Measurements from ENCODE around the gene CTBP2. TPM values are rescaled to one million over a fixed set of nuclear protein-coding genes. Genes with fewer than 3 reads are reported as not detected.

CTBP2 gene
- total RNA-seq, 1 experiment from 2014 or later = 212 TPM

DNA sequence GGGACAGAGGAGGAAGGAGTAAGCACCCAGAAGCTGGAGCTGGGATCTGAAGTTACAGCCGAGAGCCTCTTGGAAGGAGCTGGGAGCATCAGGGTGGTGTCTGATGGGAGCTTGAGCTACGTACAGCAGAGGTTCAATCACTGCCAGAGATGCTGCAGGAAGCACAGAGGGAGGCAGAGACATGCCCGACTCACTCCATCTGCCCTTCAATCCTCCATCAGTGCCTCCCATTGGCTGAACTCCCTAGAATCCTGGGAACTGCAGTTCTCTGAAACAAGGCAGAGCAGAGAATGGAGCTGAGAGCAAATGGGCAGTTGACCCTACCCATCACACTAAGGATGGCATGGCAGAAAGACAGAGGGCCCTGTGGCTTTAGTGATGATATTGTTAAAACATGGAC, 40.0 kb upstream of the CTBP2 start:
- H3K4me1 Mint-ChIP-seq = no peaks in the 10 kb centered on the region
- H2BK120ac ChIP-seq (ENCODE audit: low read depth, low read length, poor library complexity, severe bottlenecking) = no peak overlapping the region
- no peak overlapping the region for H4K5ac ChIP-seq (ENCODE audit: insufficient read length, low read depth, low read length)
- no peak overlapping the region for H3K27ac Mint-ChIP-seq
- no peaks in the 10 kb centered on the region for H3K4me1 ChIP-seq (ENCODE audit: insufficient read depth, low read length)
- no peaks in the 10 kb centered on the region for H3K9me3 Mint-ChIP-seq
- H3K23me2 ChIP-seq (ENCODE audit: insufficient read length, low read depth, low read length, poor library complexity, severe bottlenecking) = no peaks in the 10 kb centered on the region
- 0 out of 2 replicates have a peak, but pooled peaks cover 2% of the 10 kb centered on the region for H3K27me3 Mint-ChIP-seq (ENCODE audit: low read depth)
- H3K79me1 ChIP-seq (ENCODE audit: insufficient read depth, low read depth, low read length, poor library complexity, severe bottlenecking) = no peaks in the 10 kb centered on the region
- H3K4me3 Mint-ChIP-seq = no peak overlapping the region
- no CpG with 5 or more reads among the region's 3 CpGs for WGBS (ENCODE audit: extremely low coverage, insufficient read length, low lambda C conversion rate)
- H3K23ac ChIP-seq (ENCODE audit: insufficient read length, low read depth, low read length) = no peak overlapping the region
- H2BK15ac ChIP-seq (ENCODE audit: low read depth, low read length) = no peak overlapping the region
- H4K8ac ChIP-seq (replicated peaks; ENCODE audit: insufficient read length, low read depth, low read length) = no peak overlapping the region
- no peak overlapping the region for H3K18ac ChIP-seq (ENCODE audit: insufficient read length, low read depth, low read length)
- no peak overlapping the region for H2BK20ac ChIP-seq (ENCODE audit: low read depth, low read length, poor library complexity, severe bottlenecking)
- no peak overlapping the region for H2BK12ac ChIP-seq (ENCODE audit: insufficient read length, low read depth, low read length)
- no peak overlapping the region for H3K56ac ChIP-seq (ENCODE audit: insufficient read length, low read depth, low read length)
- no peak overlapping the region for H3K27ac ChIP-seq (ENCODE audit: insufficient read length, low read depth, low read length)
- no peak overlapping the region for H3K4me2 ChIP-seq (ENCODE audit: insufficient read depth, insufficient read length, low read length)
- H3K36me3 Mint-ChIP-seq (ENCODE audit: insufficient read depth in 1 of 3, low read depth in 3 of 3) = no peaks in the 10 kb centered on the region
- H3K4ac ChIP-seq (ENCODE audit: low read depth, low read length) = no peak overlapping the region
- H3K79me2 ChIP-seq (ENCODE audit: insufficient read depth, low read length) = no peaks in the 10 kb centered on the region
- DNase-seq = no peak
- H3K27me3 ChIP-seq (ENCODE audit: insufficient read depth, low read length) = no peaks in the 10 kb centered on the region
- H3K9me3 ChIP-seq (ENCODE audit: control insufficient read depth, low read depth, low read length) = no peaks in the 10 kb centered on the region
- no peak overlapping the region for H2AFZ ChIP-seq (ENCODE audit: low read length)
- TF ChIP-seq, protein P1, sequence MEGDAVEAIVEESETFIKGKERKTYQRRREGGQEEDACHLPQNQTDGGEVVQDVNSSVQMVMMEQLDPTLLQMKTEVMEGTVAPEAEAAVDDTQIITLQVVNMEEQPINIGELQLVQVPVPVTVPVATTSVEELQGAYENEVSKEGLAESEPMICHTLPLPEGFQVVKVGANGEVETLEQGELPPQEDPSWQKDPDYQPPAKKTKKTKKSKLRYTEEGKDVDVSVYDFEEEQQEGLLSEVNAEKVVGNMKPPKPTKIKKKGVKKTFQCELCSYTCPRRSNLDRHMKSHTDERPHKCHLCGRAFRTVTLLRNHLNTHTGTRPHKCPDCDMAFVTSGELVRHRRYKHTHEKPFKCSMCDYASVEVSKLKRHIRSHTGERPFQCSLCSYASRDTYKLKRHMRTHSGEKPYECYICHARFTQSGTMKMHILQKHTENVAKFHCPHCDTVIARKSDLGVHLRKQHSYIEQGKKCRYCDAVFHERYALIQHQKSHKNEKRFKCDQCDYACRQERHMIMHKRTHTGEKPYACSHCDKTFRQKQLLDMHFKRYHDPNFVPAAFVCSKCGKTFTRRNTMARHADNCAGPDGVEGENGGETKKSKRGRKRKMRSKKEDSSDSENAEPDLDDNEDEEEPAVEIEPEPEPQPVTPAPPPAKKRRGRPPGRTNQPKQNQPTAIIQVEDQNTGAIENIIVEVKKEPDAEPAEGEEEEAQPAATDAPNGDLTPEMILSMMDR (conservative IDR thresholded peaks at IDR 0.05) = no peak
- no peak overlapping the region for H3K14ac ChIP-seq (ENCODE audit: insufficient read depth, low read length)
- no peak overlapping the region for H3T11ph ChIP-seq (ENCODE audit: low read length)
- no peak overlapping the region for H4K91ac ChIP-seq (ENCODE audit: insufficient read length, low read depth, low read length)
- no peak overlapping the region for H3K9ac ChIP-seq (ENCODE audit: extremely low read depth, insufficient read length, low read length)
- no peak overlapping the region for H2AK5ac ChIP-seq (ENCODE audit: insufficient read length, low read length)
- H2BK5ac ChIP-seq (ENCODE audit: insufficient read length, low read length) = no peak overlapping the region
- no peaks in the 10 kb centered on the region for H4K20me1 ChIP-seq (ENCODE audit: control insufficient read depth, insufficient read depth, insufficient read length)
